Dermis blood vessel endothelial cell (primary cell): Measurements from ENCODE around the gene REM2. TPM values are rescaled to one million over a fixed set of nuclear protein-coding genes. Genes with fewer than 3 reads are reported as not detected.
A peak's percentile ranks its signal among the peaks of the same experiment; 100 is the strongest.

Source experiments
- DNase-seq: peaks from one replicate; pipeline ENCODE4 v3.0.0; 2010
- total RNA-seq: library from RNA; depleted of rRNA; stranded (reverse); fragments of >200 nt; gene quantifications from 2 replicates; pipeline ENCODE4 v1.2.3, GENCODE V29; 2014

Gene REM2, protein sequence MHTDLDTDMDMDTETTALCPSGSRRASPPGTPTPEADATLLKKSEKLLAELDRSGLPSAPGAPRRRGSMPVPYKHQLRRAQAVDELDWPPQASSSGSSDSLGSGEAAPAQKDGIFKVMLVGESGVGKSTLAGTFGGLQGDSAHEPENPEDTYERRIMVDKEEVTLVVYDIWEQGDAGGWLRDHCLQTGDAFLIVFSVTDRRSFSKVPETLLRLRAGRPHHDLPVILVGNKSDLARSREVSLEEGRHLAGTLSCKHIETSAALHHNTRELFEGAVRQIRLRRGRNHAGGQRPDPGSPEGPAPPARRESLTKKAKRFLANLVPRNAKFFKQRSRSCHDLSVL
- 0.09 TPM in 1 of 2 replicates, not detected in the other for total RNA-seq

GRCh38 chr14:22883173-22883976 lies at the start of gene REM2:
TSS of gene REM2 (plus strand) at chr14:22883222. CDS start at chr14:22883288, 66 bp downstream.
- DNase-seq: no peak

DNA sequence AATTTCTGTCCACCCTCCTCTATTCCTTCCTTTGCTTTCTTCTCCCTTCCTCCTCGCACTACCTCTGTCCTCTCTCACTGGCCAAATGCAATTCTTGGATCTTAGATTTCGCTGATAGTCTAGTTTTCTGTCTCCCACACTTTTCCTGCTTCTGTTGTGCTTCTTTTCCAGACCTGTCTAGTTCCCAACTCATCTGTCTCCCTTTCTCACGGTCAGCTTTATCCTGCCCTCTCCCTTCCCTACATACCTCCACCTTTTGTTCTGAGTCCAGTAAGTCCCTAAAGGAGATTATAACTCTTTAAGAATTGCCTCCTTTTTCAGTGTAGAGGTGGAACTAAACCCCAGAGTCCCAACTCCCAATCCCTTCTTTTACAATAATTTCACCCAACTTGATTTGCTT lies 47.5 kb upstream of the REM2 start:
- no peak for DNase-seq

DNA sequence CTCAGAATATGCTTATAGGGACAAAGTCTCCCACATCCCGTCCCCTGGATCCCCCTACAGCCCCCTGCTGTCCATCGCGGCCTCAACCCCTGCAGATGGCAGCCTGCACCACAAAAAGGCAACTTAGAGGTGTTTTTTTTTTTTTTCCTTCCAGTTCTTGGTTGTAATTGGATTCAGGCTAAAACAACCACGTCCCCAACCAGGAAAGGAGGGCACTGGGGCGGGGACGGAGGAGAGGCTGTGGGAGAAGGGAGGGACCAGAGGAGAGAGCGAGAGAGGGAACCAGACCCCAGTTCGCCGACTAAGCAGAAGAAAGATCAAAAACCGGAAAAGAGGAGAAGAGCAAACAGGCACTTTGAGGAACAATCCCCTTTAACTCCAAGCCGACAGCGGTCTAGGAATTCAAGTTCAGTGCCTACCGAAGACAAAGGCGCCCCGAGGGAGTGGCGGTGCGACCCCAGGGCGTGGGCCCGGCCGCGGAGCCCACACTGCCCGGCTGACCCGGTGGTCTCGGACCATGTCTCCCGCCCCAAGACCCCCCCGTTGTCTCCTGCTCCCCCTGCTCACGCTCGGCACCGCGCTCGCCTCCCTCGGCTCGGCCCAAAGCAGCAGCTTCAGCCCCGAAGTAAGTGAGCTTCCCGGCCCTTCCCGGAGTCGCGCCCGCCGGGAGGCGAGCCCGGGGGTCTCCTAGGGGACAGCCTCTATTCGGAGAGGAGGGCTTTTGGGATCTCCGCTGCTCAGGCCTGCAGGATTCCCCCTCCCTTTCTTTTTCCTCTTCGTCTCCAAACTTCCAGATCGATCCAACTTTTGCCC lies 46.5 kb upstream of the REM2 start, which contains the start of gene MMP14:
TSS of gene MMP14 (plus strand) at position 285 of the 813 bp plus-strand sequence. CDS start at position 518, 233 bp downstream.
- peak; percentile 84 for DNase-seq

DNA sequence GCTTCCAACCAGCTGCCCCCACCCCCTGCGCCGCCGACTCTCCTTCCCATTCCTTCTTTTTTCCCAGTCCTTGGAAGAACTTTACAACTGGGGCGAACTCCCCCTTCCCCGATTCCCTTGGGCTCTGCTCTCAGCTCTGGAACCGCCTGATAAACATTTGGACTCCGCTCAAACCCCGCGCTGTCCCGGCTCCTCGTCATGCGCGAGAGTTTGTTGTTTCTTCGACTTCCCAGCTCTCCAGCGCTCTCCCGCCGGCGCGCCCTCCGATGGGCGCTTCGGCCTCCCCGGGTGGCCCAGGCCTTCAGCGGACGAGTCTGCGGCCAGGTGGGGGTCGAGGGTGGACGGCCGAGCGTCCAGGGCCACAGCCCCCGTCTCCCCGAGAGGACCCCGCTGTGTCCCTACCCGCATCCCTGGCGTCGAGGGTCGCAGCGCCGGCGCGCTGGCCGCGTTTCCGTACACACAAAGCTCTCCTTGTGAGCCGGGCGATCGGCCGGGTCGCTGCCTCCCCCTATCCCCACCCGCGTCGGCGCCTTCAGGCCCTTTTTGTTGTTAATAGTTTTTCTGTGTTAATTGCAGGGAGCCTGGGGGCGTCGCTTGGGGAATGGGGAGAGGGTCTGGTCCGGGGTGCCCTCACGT lies 45.8 kb upstream of the REM2 start:
- peak; percentile 71 for DNase-seq

GRCh38 chr14:22837750-22838538 lies 45.1 kb upstream of the REM2 start:
- DNase-seq: peak; percentile 40

DNA sequence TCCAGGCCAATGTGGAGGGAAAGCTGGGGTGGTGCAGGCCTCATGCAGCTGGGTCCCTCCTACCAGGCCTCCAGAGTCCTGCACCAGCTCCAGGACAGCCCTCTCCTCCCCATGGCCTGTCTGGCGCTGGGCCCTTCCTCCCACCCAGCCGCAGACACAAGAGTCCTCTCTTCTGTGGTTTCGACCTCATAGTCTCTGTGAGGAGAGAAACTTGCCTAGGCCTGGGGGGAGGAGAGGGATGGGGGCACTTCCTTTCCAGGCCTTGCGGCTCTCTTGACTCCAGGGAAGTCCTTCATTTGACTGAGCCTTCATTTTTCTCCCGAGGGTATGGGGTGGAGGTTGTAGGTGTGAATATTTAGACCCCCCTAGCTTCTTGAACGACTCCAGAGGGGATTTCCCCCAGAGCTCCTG lies 44.4 kb upstream of the REM2 start:
- peak; percentile 33 for DNase-seq

- DNase-seq: peak; percentile 9
These were observed 43.8 kb upstream of the REM2 start for GRCh38 chr14:22839159-22839779.

DNA sequence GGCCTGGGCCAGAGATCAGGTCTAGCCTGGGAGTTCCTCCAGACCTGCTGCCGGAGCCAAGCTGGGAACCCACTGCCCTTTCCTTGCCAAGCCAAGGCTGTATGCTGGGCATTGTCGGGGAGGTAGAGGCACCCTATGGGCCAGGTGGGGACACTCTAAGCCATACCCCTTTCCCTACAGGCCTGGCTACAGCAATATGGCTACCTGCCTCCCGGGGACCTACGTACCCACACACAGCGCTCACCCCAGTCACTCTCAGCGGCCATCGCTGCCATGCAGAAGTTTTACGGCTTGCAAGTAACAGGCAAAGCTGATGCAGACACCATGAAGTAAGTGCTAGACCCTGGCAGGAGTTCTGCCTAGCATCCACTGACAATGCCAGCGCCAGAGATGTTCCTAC lies 41.7 kb upstream of the REM2 start:
- DNase-seq: no peak

DNA sequence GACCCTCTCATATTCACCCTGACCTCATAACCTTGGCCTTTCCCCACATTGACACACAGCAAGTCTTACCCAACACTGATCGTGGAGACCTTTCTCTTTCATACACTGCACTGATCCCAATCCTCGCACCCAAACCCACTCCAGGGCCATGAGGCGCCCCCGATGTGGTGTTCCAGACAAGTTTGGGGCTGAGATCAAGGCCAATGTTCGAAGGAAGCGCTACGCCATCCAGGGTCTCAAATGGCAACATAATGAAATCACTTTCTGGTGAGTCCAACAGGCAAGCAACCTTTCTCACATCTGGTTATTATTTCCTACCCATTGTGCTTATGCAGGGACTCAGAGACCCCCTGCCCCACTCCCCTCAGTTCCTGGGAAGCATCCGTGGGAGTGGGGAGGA lies 41.3 kb upstream of the REM2 start:
- DNase-seq: no peak

DNA sequence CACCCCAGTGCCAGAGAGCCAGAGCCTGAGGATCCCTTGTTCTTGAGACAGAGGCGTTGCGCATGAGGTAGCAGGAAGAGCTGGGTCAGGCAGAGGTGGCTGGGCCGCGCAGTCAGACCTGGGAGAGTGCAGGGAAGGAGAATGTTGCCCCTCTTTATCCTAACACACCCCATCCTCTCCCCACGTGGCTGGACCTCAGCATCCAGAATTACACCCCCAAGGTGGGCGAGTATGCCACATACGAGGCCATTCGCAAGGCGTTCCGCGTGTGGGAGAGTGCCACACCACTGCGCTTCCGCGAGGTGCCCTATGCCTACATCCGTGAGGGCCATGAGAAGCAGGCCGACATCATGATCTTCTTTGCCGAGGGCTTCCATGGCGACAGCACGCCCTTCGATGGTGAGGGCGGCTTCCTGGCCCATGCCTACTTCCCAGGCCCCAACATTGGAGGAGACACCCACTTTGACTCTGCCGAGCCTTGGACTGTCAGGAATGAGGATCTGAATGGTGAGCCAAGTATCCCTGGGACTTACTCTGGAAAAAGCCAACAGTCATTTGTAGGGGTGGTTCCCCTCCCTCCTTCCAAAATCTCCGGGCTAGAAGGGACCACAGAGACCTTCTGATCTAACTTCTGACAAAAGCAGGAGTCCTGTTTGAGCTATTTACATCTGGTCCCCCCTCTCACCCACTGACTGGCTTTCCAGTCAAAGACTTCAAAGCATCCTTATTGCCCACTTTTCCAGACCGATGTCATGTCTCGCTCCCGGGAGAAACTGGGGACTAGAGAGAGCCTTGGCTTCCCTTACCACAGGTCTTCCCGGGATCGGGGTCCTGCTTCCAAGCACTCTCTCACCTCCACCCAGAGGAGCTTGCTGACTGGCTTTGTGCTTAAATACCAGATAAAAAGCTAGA lies 40.6 kb upstream of the REM2 start:
- no peak for DNase-seq

- no peak for DNase-seq
These were observed 39.7 kb upstream of the REM2 start for GRCh38 chr14:22843123-22843925.

DNA sequence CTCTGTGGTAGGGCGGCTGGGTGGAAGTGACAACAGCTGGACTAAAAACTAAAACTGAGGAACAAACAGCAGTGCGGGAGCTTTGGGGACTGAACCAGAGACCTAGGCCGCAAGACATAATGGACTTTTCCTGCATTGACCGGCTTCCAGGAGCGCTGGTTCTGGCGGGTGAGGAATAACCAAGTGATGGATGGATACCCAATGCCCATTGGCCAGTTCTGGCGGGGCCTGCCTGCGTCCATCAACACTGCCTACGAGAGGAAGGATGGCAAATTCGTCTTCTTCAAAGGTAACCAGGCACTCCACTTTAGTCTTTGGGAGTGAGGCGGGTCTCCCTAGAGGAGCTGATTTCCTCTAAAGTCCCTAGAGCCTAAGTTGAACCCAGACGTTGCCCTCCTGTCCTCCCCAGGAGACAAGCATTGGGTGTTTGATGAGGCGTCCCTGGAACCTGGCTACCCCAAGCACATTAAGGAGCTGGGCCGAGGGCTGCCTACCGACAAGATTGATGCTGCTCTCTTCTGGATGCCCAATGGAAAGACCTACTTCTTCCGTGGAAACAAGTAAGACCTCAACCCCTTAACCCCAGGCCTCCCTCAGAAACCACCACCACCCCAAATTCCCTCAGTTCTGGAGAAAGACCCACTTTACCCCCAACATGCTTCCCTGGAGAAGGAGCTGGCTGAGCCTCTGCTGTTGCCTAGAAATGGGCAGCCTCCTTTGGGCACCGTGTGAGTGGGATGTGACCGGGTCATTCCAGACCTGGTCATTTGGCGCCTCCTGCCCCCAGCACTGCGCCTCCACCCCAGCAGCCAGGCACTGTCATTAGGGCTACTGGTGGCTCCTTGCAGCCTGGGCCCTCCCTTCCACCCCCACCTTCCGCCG lies 38.6 kb upstream of the REM2 start:
- DNase-seq: no peak

GRCh38 chr14:22845103-22845394 lies 38.0 kb upstream of the REM2 start:
- DNase-seq: no peak

- no peak for DNase-seq
These were observed 37.0 kb upstream of the REM2 start for GRCh38 chr14:22845821-22846625.

DNA sequence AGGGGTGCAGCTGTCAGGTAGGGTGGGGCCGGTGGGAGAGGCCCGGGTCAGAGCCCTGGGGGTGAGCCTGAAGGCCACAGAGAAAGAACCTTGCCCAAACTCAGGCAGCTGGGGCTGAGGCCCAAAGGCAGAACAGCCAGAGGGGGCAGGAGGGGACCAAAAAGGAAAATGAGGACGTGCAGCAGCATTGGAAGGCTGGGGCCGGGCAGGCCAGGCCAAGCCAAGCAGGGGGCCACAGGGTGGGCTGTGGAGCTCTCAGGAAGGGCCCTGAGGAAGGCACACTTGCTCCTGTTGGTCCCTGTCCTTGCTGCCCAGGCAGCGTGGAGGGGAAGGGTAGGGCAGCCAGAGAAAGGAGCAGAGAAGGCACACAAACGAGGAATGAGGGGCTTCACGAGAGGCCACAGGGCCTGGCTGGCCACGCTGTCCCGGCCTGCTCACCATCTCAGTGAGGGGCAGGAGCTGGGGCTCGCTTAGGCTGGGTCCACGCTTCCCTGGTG lies 36.2 kb upstream of the REM2 start:
- no peak for DNase-seq

DNA sequence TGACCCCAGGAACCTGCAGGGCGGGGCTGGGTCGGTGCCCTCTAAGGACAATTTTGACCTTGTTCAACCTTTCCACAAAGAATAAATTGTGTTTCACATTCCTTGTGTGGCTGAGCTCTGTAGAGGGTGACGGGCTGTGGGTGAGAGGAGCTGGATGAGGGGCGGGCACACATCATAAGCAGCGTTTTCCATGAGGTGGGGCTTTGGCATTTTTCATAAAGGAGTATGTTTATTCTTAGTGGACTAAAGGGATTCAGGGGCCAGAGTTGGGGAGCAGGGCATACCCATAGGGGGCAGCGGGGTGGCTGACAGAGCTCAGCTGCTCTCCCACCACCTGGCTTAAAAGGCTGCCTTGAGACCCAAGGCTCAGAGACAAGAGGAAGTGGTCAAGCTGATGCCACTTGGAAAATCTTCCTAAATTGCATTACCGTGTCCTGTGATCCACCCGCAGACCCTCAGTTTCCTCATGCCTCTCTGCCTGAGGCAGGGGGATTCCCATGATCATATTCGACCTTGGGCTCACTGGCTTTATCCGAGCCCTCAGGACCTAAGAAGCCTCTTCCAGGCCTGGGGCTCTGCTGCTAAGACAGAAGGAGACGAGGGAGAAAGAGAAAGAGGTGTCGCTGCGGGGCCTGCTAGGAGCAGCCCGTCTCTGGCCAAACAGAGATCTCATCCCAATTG lies 35.2 kb upstream of the REM2 start:
- peak; percentile 45 for DNase-seq
